HG02610 (cell line): ENCODE results near the gene HIP1.
"Not testable (repeated sequence)": the region's sequence is repeated elsewhere in the genome, so short reads cannot be mapped to it uniquely, and the experiment has no call there.

Source experiments
- ATAC-seq: cut with Tn5 transposase; IDR thresholded peaks from one replicate; pipeline ENCODE4 v1.9.1; 2021; ENCODE audit warnings: mild to moderate bottlenecking, moderate library complexity; ENCODE audit not compliant: unreplicated experiment

HIP1 gene

GRCh38 chr7:75717746-75718145, 21.0 kb downstream of the HIP1 start:
- ATAC-seq, result not testable (repeated sequence)

GRCh38 chr7:75716992-75717626, 21.6 kb downstream of the HIP1 start:
- no peak for ATAC-seq

GRCh38 chr7:75715864-75716263, 22.9 kb downstream of the HIP1 start:
- no peak for ATAC-seq

- no peak for ATAC-seq
These were observed 26.0 kb downstream of the HIP1 start for GRCh38 chr7:75712517-75713361.

- ATAC-seq, result no peak
These were observed 26.9 kb downstream of the HIP1 start for GRCh38 chr7:75711656-75712514.

GRCh38 chr7:75711076-75711475, 27.7 kb downstream of the HIP1 start:
- no peak for ATAC-seq

- ATAC-seq, result no peak
These were observed 33.8 kb downstream of the HIP1 start for GRCh38 chr7:75704928-75705327.

- no peak for ATAC-seq
These were observed 36.2 kb downstream of the HIP1 start for GRCh38 chr7:75702515-75702914.

- no peak for ATAC-seq
These were observed 38.7 kb downstream of the HIP1 start for GRCh38 chr7:75699993-75700392.

- no peak for ATAC-seq
These were observed 40.4 kb downstream of the HIP1 start for GRCh38 chr7:75698358-75698757.

GRCh38 chr7:75696263-75697037, 42.3 kb downstream of the HIP1 start:
- ATAC-seq, result no peak

GRCh38 chr7:75694638-75695399, 43.9 kb downstream of the HIP1 start:
- ATAC-seq, result no peak

GRCh38 chr7:75693668-75694067, 45.1 kb downstream of the HIP1 start:
- ATAC-seq, result not testable (repeated sequence)

GRCh38 chr7:75691793-75692543, 46.8 kb downstream of the HIP1 start:
- no peak for ATAC-seq

- no peak for ATAC-seq
These were observed 48.6 kb downstream of the HIP1 start for GRCh38 chr7:75690121-75690523.

- ATAC-seq, result no peak
These were observed 49.3 kb downstream of the HIP1 start for GRCh38 chr7:75689246-75690099.

GRCh38 chr7:75688200-75689136, 50.3 kb downstream of the HIP1 start:
- no peak for ATAC-seq
